Stimulated activated CD4-positive, alpha-beta T cell treated with anti-CD3 and anti-CD28 coated beads, Interleukin-2, amount 100 ng/mL, for 4 hours (primary cell): Measurements from ENCODE around the gene KMT2B.
A peak's percentile ranks its signal among the peaks of the same experiment; 100 is the strongest.

Experiments used
- DNase-seq: peaks from one replicate; pipeline ENCODE4 v3.0.0-alpha.2; 2020; ENCODE audit warnings: low read depth

KMT2B gene

GRCh38 chr19:35740423-35741202 is 22.8 kb downstream of the KMT2B start:
- peak; percentile 91 for DNase-seq

- DNase-seq: no peak
Measured at GRCh38 chr19:35741203-35741515, 23.4 kb downstream of the KMT2B start.

- DNase-seq: peak; percentile 66
Measured at GRCh38 chr19:35742121-35742724, 24.4 kb downstream of the KMT2B start, which contains the start of gene IGFLR1. Gene IGFLR1, minus strand, starts transcription at chr19:35742452. Its CDS starts 1,272 bp downstream, at chr19:35741180.

GRCh38 chr19:35743640-35744429 is 26.0 kb downstream of the KMT2B start:
- DNase-seq: no peak

- peak; percentile 90 for DNase-seq
Measured at GRCh38 chr19:35744430-35745327, 26.9 kb downstream of the KMT2B start.

DNA sequence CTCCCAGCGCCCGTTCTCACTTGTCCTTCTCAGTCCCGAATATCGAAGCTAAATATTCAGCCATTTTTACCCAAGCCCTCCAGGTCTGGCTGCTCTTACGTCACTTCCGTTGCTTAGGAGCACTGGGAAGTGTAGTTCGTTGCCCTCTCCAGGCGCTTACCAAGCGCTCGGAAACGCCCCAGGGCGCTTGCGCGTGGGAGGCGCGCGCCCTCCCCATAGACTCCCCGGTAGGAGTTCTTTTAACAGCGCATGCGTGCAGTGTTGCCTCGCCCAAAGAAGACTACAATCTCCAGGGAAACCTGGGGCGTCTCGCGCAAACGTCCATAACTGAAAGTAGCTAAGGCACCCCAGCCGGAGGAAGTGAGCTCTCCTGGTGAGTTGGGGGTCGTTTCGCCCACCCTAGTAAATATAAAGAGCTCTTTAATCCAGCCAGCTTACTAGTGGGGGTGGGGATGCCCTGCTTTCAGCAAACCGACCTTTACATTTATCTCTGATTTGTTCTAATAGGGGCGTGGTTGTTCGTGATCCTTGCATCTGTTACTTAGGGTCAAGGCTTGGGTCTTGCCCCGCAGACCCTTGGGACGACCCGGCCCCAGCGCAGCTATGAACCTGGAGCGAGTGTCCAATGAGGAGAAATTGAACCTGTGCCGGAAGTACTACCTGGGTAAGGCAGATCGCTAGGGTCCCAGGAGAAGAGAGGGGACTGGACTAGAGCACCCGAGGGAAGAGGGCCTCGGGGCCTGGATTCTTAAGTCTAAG is 27.7 kb downstream of the KMT2B start, which contains the start of the genes PSENEN and U2AF1L4:
PSENEN (plus strand) TSS at position 324 of the 759 bp plus-strand sequence; CDS start at position 604, 280 bp downstream.
U2AF1L4 (minus strand) TSS at position 91 of the 759 bp plus-strand sequence; CDS start at position 64, 27 bp downstream.
- peak; percentile 95 for DNase-seq

DNA sequence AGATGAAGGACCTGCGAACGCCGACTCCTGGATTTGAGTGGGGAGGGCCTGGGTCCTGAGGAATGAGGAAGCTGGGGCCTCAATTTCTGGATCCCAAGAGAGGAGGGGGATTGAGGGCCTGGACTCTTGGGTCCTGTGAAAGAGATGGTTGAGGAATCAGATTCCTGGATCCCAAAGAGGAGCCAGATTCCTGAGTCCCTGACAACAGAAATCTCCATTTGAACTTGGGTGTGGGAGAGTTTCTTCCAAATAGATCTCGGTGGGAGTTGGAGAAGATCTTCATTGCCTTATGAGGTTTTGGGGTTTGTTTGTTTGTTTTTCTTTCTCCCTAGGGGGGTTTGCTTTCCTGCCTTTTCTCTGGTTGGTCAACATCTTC is 28.3 kb downstream of the KMT2B start:
- no peak for DNase-seq

GRCh38 chr19:35746531-35746930 is 28.7 kb downstream of the KMT2B start:
- DNase-seq: no peak

DNA sequence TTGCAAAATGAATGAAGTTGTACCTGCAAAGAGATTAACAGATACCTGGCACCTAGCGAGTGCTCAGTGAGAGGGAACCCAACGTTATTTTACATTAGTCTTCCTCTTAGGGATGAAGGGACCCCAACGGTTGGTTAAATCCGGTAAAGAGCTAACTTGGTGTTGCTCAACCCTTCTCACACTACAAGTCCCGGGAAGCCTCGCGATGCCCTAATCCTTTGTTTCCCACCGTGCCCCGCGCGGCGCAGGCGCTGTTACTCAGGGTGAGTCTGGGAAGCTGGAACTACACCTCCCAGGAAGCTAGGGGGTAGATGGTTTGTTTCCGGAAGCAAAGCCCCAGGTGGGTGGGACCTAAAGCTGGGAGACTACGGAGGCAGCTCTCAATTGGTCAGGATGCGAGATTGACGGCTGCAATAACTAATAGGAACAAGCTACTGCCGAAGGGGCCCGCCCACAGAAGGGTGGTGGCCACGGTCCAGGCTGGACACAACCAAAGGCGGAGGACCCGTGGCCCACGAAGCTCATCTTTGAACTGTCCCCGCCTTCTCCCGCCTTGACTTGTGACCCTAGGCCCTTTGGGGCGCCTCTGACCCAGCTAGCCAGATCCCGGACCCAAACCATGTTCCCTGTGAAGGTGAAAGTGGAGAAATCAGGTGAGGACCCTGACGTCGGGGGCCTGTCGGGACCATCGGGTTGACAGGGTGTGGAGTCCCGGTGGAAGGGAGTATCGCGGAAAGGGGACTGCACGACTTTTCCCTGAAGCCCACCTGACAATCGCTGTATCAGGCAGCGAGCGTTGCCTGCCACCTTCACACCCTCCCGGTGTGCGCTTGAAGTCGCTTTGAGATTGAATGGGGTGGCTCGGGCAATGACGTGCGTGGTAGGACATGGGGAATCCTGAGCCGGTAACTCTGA is 30.6 kb downstream of the KMT2B start, which contains the start of gene LIN37:
LIN37 (plus strand) TSS at position 471 of the 915 bp plus-strand sequence; CDS start at position 620, 149 bp downstream.
- DNase-seq: peak; percentile 98

DNA sequence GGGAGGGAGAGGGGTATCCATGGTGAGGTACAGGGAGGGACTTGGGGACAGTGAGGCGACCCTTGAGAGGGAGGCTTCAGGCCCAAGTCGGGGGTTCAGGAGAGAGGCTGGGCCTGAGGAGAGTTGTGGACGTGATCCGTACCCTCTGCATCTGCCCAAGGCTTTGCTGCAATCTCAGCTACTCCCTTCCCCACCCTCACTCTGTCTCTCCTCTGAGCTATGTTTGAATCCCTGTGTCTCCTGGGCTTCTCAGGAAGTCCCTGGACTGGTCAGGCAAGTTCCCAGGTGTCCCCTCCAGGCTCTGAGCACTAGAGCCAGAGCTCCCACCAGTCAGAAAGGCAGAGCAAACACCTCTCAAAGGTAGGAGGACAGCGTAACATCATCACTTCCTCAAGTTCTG is 32.4 kb downstream of the KMT2B start:
- no peak for DNase-seq

DNA sequence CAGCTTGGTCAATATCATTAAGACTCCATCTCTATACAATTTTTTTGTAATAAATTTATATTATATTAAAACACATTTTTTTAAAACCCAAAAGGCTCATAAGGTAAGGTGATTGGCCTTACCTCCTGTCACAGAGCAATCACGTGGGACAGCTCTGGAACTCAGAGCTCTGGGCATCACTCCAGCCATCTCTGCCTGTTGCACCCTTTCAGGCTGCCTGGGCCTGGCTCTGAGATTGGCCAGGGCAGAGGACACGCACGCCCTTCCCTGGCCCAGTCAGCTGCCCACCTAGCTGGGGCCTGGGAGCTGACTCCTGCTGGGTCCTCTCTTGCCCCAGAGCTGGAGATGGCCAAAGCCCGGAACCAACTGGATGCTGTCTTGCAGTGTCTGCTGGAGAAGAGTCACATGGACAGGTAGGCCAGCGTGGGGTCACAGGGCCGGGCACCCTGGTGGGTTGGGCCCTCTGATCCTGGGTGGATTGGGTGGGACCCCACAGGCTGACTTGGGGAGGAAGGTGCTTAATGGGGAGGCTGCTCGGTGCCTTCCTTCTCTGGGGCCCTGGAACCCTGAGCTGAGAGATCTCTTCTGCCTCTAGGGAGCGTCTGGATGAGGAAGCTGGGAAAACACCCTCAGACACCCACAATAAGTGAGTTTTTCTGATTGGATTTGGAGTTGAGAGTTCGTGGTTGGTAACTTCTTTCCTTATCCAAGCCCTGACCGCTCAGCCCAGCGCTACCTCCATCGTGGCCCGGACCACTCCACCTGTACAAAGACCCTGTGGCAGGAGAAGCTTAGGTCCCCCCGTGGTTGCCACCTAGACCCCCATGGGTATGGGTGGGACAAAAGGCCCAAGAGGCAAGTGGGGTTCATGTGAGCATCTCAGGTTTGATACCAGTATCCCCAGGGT is 34.3 kb downstream of the KMT2B start:
- DNase-seq: no peak

DNA sequence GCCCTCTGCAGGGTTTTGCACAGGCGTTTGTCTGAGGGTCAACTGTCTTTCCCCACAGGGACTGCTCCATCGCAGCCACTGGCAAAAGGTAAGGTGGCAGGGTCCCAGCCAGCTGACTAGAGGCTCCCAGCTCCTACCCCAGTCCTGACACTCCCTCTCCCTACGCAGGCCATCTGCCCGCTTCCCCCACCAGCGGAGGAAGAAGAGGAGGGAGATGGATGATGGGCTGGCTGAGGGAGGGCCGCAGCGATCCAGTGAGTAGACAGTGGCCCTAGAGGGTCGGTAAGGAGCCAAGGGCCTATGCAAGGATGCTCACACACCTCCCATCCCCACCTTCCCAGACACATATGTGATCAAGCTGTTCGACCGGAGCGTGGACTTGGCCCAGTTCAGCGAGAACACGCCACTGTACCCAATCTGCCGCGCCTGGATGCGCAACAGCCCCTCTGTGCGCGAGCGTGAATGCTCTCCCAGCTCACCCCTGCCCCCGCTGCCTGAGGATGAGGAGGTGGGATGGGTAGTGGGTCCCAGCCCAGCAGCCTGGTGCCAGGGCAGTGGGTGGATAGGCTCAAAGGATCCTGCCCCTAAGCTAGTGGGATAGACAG is 35.0 kb downstream of the KMT2B start:
- no peak for DNase-seq

DNA sequence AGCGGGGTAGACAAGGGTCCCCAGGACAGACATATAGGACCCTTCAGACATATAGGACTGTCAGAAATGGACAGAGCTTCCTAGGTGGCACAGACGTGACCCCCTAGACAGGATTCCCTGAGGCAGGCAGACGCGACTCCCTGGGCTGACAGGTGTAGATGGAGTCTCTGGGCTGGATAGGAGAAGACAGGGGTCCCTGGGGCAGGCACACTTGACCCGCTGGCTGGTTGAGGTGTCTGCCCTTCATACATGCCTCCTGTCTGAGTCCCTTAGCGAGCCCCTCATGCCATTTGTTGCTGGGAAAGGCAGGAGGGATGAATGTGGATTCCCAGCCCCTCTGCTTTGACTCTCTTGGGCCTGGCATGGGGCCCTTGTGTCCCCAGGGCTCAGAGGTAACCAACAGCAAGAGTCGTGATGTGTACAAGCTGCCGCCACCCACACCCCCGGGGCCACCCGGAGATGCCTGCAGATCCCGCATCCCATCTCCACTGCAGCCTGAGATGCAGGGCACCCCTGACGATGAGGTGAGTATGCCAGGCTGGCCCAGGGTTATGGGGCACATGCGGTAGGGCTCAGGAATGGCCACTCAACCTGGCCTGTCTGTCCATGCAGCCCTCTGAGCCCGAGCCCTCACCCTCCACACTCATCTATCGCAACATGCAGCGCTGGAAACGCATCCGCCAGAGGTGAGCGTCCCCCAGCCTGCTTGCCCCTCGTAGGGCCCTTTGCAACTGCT is 36.0 kb downstream of the KMT2B start:
- DNase-seq: no peak

- DNase-seq: no peak
Measured at GRCh38 chr19:35754370-35755130, 36.7 kb downstream of the KMT2B start.

DNA sequence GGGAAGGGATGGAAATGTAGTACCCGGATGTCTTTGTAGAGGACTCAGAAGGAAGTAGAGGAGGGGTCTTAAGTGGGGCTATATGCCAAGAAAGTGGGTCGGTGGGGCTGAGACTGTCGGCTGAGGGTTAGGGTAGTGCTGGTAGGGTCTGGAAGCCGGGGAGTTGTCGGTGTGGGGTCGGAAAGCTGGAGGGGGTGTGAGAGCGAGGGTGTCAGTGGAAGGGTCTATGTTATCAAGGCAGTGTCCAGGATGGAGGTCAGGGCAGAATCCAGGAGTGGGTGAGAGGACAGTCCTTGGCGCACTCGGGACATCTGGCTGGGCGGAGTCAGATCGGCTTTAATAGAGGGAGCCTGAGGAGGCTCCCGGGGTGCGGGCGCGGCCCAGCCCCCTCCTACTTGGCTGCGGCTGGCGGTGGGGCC is 37.3 kb downstream of the KMT2B start:
- no peak for DNase-seq

GRCh38 chr19:35755550-35756376 is 38.0 kb downstream of the KMT2B start:
- peak; percentile 57 for DNase-seq
